DOHH2 (cell line): Measurements from ENCODE around the gene TMEM139.

ENCODE experiments used
- H3F3A ChIP-seq: fragments of 200-600 bp; sonication (generic), shearing (Covaris generic); 2 replicates; pipeline ENCODE4 v1.6.0; 2016; ENCODE audit warnings: antibody characterized with exemption, mild to moderate bottlenecking; ENCODE audit not compliant: control insufficient read depth, insufficient read depth
- H3K27ac ChIP-seq: fragments of 200-600 bp; sonication (generic); 2 replicates; pipeline ENCODE4 v1.5.1; 2014; ENCODE audit warnings: low read depth, mild to moderate bottlenecking, low read length, moderate library complexity
- H3K27me3 ChIP-seq: fragments of 200-600 bp; sonication (generic); 2 replicates; pipeline ENCODE4 v1.6.1; 2014; ENCODE audit warnings: mild to moderate bottlenecking, low read length, mixed read lengths; ENCODE audit not compliant: control insufficient read depth
- H3K36me3 ChIP-seq: fragments of 200-600 bp; sonication (generic); 2 replicates; pipeline ENCODE4 v1.6.1; 2014; ENCODE audit warnings: mild to moderate bottlenecking, low read length, moderate library complexity, mixed read lengths; ENCODE audit not compliant: control insufficient read depth
- H3K4me1 ChIP-seq: fragments of 200-600 bp; sonication (generic); 2 replicates; pipeline ENCODE4 v1.6.1; 2014; ENCODE audit warnings: mild to moderate bottlenecking, low read length, mixed read lengths; ENCODE audit not compliant: control insufficient read depth
- H3K4me2 ChIP-seq: fragments of 200-600 bp; sonication (generic); 2 replicates; pipeline ENCODE4 v1.6.0; 2014; ENCODE audit warnings: mild to moderate bottlenecking, low read length, moderate library complexity
- H3K4me3 ChIP-seq: fragments of 200-600 bp; sonication (generic); 2 replicates; pipeline ENCODE4 v1.5.1; 2014; ENCODE audit warnings: mild to moderate bottlenecking, low read length, mixed read lengths
- H3K79me2 ChIP-seq: fragments of 200-600 bp; sonication (generic); 2 replicates; pipeline ENCODE4 v1.6.1; 2014; ENCODE audit warnings: mild to moderate bottlenecking, low read length, mixed read lengths; ENCODE audit not compliant: control insufficient read depth
- H3K9me2 ChIP-seq: fragments of 200-600 bp; sonication (generic); replicated peaks from 2 replicates; pipeline ENCODE4 v1.6.1; 2014; ENCODE audit warnings: mild to moderate bottlenecking, low read length, mixed read lengths; ENCODE audit not compliant: control insufficient read depth
- H3K9me3 ChIP-seq: fragments of 200-600 bp; sonication (generic); 2 replicates; pipeline ENCODE4 v1.6.1; 2014; ENCODE audit warnings: antibody characterized with exemption, low read length, mixed read lengths; ENCODE audit not compliant: control insufficient read depth, insufficient read depth
- H4K20me1 ChIP-seq: fragments of 200-600 bp; sonication (generic); 2 replicates; pipeline ENCODE4 v1.6.0; 2014; ENCODE audit warnings: low read depth, mild to moderate bottlenecking, antibody characterized with exemption, low read length, moderate library complexity; ENCODE audit not compliant: control insufficient read depth, insufficient read depth
- CTCF ChIP-seq: fragments of 200-600 bp; sonication (generic); IDR thresholded peaks from one replicate; pipeline ENCODE4 v1.5.1; 2014; ENCODE audit warnings: antibody characterized with exemption, mild to moderate bottlenecking, low read depth, low read length; ENCODE audit not compliant: poor library complexity, severe bottlenecking
- EZH2phosphoT487 ChIP-seq: fragments of 200-600 bp; sonication (generic); IDR thresholded peaks from 2 replicates; pipeline ENCODE4 v1.6.1; 2017; ENCODE audit warnings: borderline replicate concordance, mild to moderate bottlenecking, antibody characterized with exemption, low read length, moderate library complexity, mixed read lengths

Gene TMEM139

GRCh38 chr7:143252006-143252405 is 32.8 kb upstream of the TMEM139 start:
- Histone ChIP-seq H3K27ac (no peak overlapping the region), H3K9me2 (no peaks in the 10 kb centered on the region), H3K4me2 (peak overlapping the region; percentile 44), H3K27me3 (no peaks in the 10 kb centered on the region), H3K9me3 (peaks cover 8% of the 10 kb centered on the region), H3K79me2 (no peaks in the 10 kb centered on the region), H3K36me3 (no peaks in the 10 kb centered on the region), H3K4me3 (peak overlapping the region; percentile 18; the same call in 1 of the 2 replicates), H4K20me1 (no peaks in the 10 kb centered on the region), H3F3A (peaks cover 11% of the 10 kb centered on the region), H3K4me1 (peaks cover 69% of the 10 kb centered on the region)
- no peak for TF ChIP-seq EZH2phosphoT487
- TF ChIP-seq CTCF = no peak

- Histone ChIP-seq H4K20me1 (no peaks in the 10 kb centered on the region), H3F3A (peaks cover 14% of the 10 kb centered on the region), H3K4me2 (no peak overlapping the region), H3K36me3 (no peaks in the 10 kb centered on the region), H3K27ac (no peak overlapping the region), H3K79me2 (no peaks in the 10 kb centered on the region), H3K9me3 (0 out of 2 replicates have a peak, but pooled peaks cover 3% of the 10 kb centered on the region), H3K9me2 (no peaks in the 10 kb centered on the region), H3K4me1 (peaks cover 70% of the 10 kb centered on the region), H3K27me3 (no peaks in the 10 kb centered on the region), H3K4me3 (no peak overlapping the region)
- TF ChIP-seq EZH2phosphoT487 (no peak), CTCF (no peak)
These were observed 29.2 kb upstream of the TMEM139 start for GRCh38 chr7:143255564-143255963.

GRCh38 chr7:143256325-143256724 is 28.4 kb upstream of the TMEM139 start:
- no peak for TF ChIP-seq EZH2phosphoT487
- peak; percentile 41 for TF ChIP-seq CTCF
- no peaks in the 10 kb centered on the region for H4K20me1 ChIP-seq
- H3K4me1 ChIP-seq = peaks cover 62% of the 10 kb centered on the region
- no peaks in the 10 kb centered on the region for H3K36me3 ChIP-seq
- no peaks in the 10 kb centered on the region for H3K27me3 ChIP-seq
- no peak overlapping the region for H3K4me3 ChIP-seq
- no peak overlapping the region for H3K27ac ChIP-seq
- peaks cover 9% of the 10 kb centered on the region for H3F3A ChIP-seq
- 0 out of 2 replicates have a peak, but pooled peaks cover 3% of the 10 kb centered on the region for H3K9me3 ChIP-seq
- peak overlapping the region; percentile 23 for H3K4me2 ChIP-seq
- no peaks in the 10 kb centered on the region for H3K9me2 ChIP-seq
- H3K79me2 ChIP-seq = no peaks in the 10 kb centered on the region

- Histone ChIP-seq H3K4me3 (no peak overlapping the region), H4K20me1 (no peaks in the 10 kb centered on the region), H3K27me3 (no peaks in the 10 kb centered on the region), H3K4me2 (peak overlapping the region; percentile 23), H3F3A (peaks cover 12% of the 10 kb centered on the region), H3K4me1 (peaks cover 56% of the 10 kb centered on the region), H3K27ac (no peak overlapping the region), H3K36me3 (no peaks in the 10 kb centered on the region), H3K79me2 (no peaks in the 10 kb centered on the region), H3K9me2 (no peaks in the 10 kb centered on the region), H3K9me3 (0 out of 2 replicates have a peak, but pooled peaks cover 3% of the 10 kb centered on the region)
- TF ChIP-seq CTCF (no peak), EZH2phosphoT487 (no peak)
These were observed 27.8 kb upstream of the TMEM139 start for GRCh38 chr7:143256932-143257331.
